ENCODE data around the gene THUMPD3. TPM values are rescaled to one million over a fixed set of nuclear protein-coding genes. Genes with fewer than 3 reads are reported as not detected.

Gene THUMPD3
- total RNA-seq, 8 experiments from 2014 or later, result 35.0 to 57.4 (median 42.0) TPM

DNA sequence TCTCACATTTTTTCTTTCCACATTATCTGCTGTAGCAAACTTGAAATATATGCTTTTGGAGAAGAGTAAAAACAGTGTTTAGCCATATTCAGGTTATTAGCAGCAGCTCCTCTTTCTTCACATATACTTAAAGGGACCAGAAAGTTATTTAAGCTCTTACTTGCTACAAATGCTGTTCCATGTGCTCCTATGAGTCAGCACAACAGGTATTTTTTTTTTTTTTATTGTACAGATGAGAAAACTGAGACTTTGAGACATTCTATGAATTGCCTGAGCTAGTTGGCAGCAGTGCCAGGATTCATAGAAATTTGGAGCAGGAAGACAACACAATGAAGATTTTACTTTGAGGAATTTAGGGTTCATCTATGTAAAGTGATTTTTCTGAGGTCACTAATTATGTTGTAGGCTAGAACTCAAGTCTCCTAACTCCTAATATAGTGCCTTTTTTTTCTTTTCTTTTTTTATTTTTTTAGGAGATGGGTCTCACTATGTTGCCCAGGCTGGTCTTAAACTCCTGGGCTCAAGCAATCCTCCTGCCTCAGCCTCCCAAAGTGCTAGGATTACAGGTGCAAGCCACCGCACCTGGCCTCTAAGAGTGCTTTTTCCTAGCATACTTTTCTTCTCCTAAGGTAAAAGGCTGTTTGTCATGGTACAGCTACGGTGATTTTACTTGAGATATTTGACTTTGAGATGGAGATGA lies 58.1 kb downstream of the THUMPD3 start:
- ATAC-seq (replicated peaks in 6 of 8), result no peak
- in situ Hi-C loops (cut with MboI; ENCODE audit: low pct_unique_long_range_greater_than_20kb in 2 of 9, low sequenced_read_pairs in 9 of 9, unreplicated experiment in 9 of 9), result no loop called here
- WGBS, 10 experiments, result 79 to 100% (median 100%) methylated on average over 1 to 2 of the region's 2 CpGs; no CpG with 5 or more reads in 1 of the 10 experiments
- Histone ChIP-seq H3K27ac (peak overlapping the region in 1 of 2 donors; percentile 22), H3K4me3 (no peak overlapping the region), H3K4me1 (replicated peaks in 1 of 2) (peaks cover 16 to 35% of the 10 kb centered on the region in 2 donors)

DNA sequence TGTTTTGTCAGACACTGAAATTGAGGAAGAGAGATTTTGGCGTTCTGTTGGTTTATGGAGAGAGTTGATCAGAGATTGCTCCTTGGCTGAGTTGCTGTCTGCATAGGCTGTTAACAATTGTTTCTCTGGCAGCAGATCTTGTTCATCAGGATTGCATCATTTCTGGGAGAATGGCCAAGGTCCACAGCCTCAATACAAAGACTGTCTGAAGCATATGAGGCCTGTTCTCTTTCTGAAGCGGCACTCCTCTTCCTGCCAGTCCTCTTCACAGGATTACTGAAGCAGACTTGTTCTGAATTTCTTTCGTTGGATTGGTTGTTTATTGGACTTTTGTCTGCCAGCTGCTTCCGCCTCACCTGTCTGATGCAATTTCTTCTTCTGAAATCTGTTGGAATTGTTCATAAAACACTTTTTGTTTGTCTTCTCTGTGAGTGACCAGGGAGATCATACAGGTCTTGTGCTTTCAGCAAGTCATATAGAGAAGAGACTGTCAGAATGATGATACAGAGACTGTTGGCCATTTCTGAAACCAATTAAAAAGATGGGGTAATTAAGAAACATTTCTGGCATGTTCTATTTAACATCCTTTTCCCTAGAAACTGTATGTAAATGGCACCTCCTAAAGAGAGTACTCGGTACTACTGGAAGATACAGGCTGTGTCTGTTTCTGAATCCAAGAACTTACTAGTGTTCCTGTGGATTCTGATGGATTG lies 60.0 kb downstream of the THUMPD3 start:
- 0 to 33% (median 21%) methylated on average over 1 to 5 of the region's 5 CpGs for WGBS, 10 experiments
- peaks cover 16 to 35% of the 10 kb centered on the region in 2 donors for H3K4me1 ChIP-seq (replicated peaks in 1 of 2)
- in situ Hi-C loops (cut with MboI; ENCODE audit: low pct_unique_long_range_greater_than_20kb in 2 of 9, low sequenced_read_pairs in 9 of 9, unreplicated experiment in 9 of 9), result no loop called here
- peak overlapping the region; percentile 87 to 96 for H3K27ac ChIP-seq
- H3K4me3 ChIP-seq, result peak overlapping the region; percentile 2 to 18 (median 7)
- ATAC-seq (replicated peaks in 6 of 8), result peak; percentile 97 to 98 (median 98)

DNA sequence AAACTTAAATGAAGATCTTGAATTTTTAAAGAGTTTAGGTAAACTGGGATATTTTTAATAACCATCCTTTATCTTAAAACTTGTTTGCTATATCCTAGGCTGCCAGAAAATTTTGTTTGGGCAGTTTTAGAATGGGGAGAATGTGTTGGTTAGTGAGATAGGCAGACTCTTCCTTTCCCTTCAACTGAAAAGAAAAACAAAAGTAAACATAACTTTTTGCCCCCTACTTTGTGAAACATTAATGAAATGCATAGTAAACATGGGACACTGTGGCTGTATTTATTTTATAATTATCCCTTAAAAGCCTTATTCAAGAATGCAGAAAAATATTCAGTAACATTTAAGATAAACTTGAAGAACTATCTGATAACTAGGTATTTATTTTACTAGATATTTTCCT lies 65.6 kb downstream of the THUMPD3 start:
- Histone ChIP-seq H3K4me3 (no peak overlapping the region), H3K4me1 (replicated peaks in 1 of 2) (peaks cover 10 to 12% of the 10 kb centered on the region in 2 donors), H3K27ac (no peak overlapping the region)
- ATAC-seq (replicated peaks in 6 of 8), result no peak
- in situ Hi-C loops (cut with MboI; ENCODE audit: low pct_unique_long_range_greater_than_20kb in 2 of 9, low sequenced_read_pairs in 9 of 9, unreplicated experiment in 9 of 9), result no loop called here

DNA sequence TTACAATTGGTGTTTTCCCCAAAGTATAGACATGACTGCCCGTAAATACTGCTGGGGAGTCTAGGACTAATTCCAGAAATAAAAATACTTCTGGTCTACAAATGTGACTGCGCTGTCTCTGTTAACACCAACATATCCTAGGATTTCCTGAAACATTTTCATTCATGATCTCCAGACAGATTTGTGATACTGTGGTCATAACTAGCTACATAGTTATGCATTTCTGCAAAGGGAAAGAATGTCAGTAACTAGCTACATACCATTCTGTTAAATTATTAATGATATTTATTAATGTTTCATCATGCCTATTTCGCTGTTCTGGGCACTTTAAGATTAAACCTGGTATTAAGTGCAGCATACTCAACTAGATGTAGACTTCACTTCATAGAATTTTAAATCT lies 67.9 kb downstream of the THUMPD3 start:
- in situ Hi-C loops (cut with MboI; ENCODE audit: low pct_unique_long_range_greater_than_20kb in 2 of 9, low sequenced_read_pairs in 9 of 9, unreplicated experiment in 9 of 9), result no loop called here
- no peak for ATAC-seq (replicated peaks in 6 of 8)
- WGBS, 10 experiments, result 86 to 100% (median 92%) methylated on average over 1 to 3 of the region's 3 CpGs; no CpG with 5 or more reads in 1 of the 10 experiments

GRCh38 chr3:9433627-9434521 lies 71.0 kb downstream of the THUMPD3 start:
- no peak overlapping the region for H3K27ac ChIP-seq
- no peak for ATAC-seq (replicated peaks in 6 of 8)
- 71 to 96% (median 92%) methylated on average over 5 to 13 of the region's 15 CpGs; no CpG with 5 or more reads in 1 of the 10 experiments for WGBS, 10 experiments
- H3K4me3 ChIP-seq, result no peak overlapping the region
- no peaks in the 10 kb centered on the region for H3K4me1 ChIP-seq (replicated peaks in 1 of 2)
- in situ Hi-C loops (cut with MboI; ENCODE audit: low pct_unique_long_range_greater_than_20kb in 2 of 9, low sequenced_read_pairs in 9 of 9, unreplicated experiment in 9 of 9), result no loop called here

More for the DNA sequence above, 67.9 kb downstream of the THUMPD3 start:
- Histone ChIP-seq H3K4me1 (replicated peaks in 1 of 2) (no peaks in the 10 kb centered on the region), H3K4me3 (no peak overlapping the region), H3K27ac (no peak overlapping the region)

DNA sequence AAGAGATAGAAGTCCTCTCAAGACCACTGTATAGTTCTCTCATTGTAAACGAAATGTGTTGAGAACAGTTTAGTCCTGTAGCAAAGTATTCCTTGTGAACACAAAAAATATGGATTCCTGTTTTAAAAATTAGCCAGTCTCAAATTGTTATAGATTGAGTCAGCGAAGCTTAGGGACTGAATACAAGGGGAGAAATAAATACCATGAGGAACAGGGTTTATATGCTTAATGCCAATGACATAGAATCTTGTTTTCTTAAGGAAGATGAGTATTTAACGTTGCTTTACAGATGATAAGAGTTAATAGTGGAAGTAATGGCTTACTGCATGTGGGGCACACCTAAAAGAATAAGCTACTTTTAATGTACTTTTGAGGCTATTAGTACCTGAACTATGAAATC lies 72.5 kb downstream of the THUMPD3 start:
- no peak overlapping the region for H3K27ac ChIP-seq
- in situ Hi-C loops (cut with MboI; ENCODE audit: low pct_unique_long_range_greater_than_20kb in 2 of 9, low sequenced_read_pairs in 9 of 9, unreplicated experiment in 9 of 9), result no loop called here
- H3K4me1 ChIP-seq (replicated peaks in 1 of 2), result no peaks in the 10 kb centered on the region
- H3K4me3 ChIP-seq, result no peak overlapping the region
- ATAC-seq (replicated peaks in 6 of 8), result no peak
- 60 to 100% (median 88%) methylated on average over 1 to 3 of the region's 3 CpGs for WGBS, 10 experiments

Other genes with a start within 250 kb of the THUMPD3 start
- 10 to 100 TPM; 24.3 to 77.7 (median 51.0) TPM for gene SRGAP3, start 113.4 kb upstream of the THUMPD3 start, total RNA-seq
- 100 to 1,000 TPM in 2 of 8 experiments, 10 to 100 TPM in 6; 32.0 to 200 (median 74.3) TPM for gene SETD5, start 34.6 kb downstream of the THUMPD3 start, total RNA-seq
- 10 to 100 TPM in 3 of 8 experiments, 1 to 10 TPM in 2, under 1 TPM in 3; 0.25 to 15.1 (median 8.3) TPM for gene LHFPL4, start 190.8 kb downstream of the THUMPD3 start, total RNA-seq

Measured in motor neuron (in vitro differentiated cells).